Measurements from ENCODE around the gene BSDC1.

BSDC1 gene

GRCh38 chr1:32332290-32333079 lies 61.8 kb downstream of the BSDC1 start:
- Histone ChIP-seq H3K36me3 (ENCODE audit: control insufficient read depth, insufficient read depth, low read length) (peaks cover 55% of the 10 kb centered on the region), H3K27ac (ENCODE audit: insufficient read depth, low read length, poor library complexity, severe bottlenecking) (no peak overlapping the region), H3K4me1 (ENCODE audit: control insufficient read depth, insufficient read depth, low read length, poor library complexity, severe bottlenecking) (peaks cover 22% of the 10 kb centered on the region)

GRCh38 chr1:32331549-32331948 lies 62.7 kb downstream of the BSDC1 start:
- Histone ChIP-seq H3K4me1 (ENCODE audit: control insufficient read depth, insufficient read depth, low read length, poor library complexity, severe bottlenecking) (peaks cover 12% of the 10 kb centered on the region), H3K4me3 (ENCODE audit: insufficient read depth, low read depth, low read length, poor library complexity, severe bottlenecking) (no peak overlapping the region), H3K27ac (ENCODE audit: insufficient read depth, low read length, poor library complexity, severe bottlenecking) (no peak overlapping the region), H3K36me3 (ENCODE audit: control insufficient read depth, insufficient read depth, low read length) (peaks cover 64% of the 10 kb centered on the region), H3K9me3 (ENCODE audit: control insufficient read depth, low read length) (no peaks in the 10 kb centered on the region), H3K27me3 (replicated peaks; ENCODE audit: control insufficient read depth, insufficient read depth, low read length, poor library complexity, severe bottlenecking) (no peaks in the 10 kb centered on the region)
- DNase-seq, result no peak

More at GRCh38 chr1:32332290-32333079, 61.8 kb downstream of the BSDC1 start:
- Histone ChIP-seq H3K4me3 (ENCODE audit: insufficient read depth, low read depth, low read length, poor library complexity, severe bottlenecking) (no peak overlapping the region), H3K9me3 (ENCODE audit: control insufficient read depth, low read length) (no peaks in the 10 kb centered on the region), H3K27me3 (replicated peaks; ENCODE audit: control insufficient read depth, insufficient read depth, low read length, poor library complexity, severe bottlenecking) (no peaks in the 10 kb centered on the region)
- no peak for DNase-seq

- peaks cover 8% of the 10 kb centered on the region for H3K4me1 ChIP-seq (ENCODE audit: control insufficient read depth, insufficient read depth, low read length, poor library complexity, severe bottlenecking)
- no peak overlapping the region for H3K4me3 ChIP-seq (ENCODE audit: insufficient read depth, low read depth, low read length, poor library complexity, severe bottlenecking)
- DNase-seq, result no peak
- peaks cover 68% of the 10 kb centered on the region for H3K36me3 ChIP-seq (ENCODE audit: control insufficient read depth, insufficient read depth, low read length)
- H3K27ac ChIP-seq (ENCODE audit: insufficient read depth, low read length, poor library complexity, severe bottlenecking), result no peak overlapping the region
- H3K27me3 ChIP-seq (replicated peaks; ENCODE audit: control insufficient read depth, insufficient read depth, low read length, poor library complexity, severe bottlenecking), result no peaks in the 10 kb centered on the region
- H3K9me3 ChIP-seq (ENCODE audit: control insufficient read depth, low read length), result no peaks in the 10 kb centered on the region
Measured at GRCh38 chr1:32330558-32331151, 63.6 kb downstream of the BSDC1 start.

GRCh38 chr1:32329931-32330466 lies 64.2 kb downstream of the BSDC1 start:
- peaks cover 71% of the 10 kb centered on the region for H3K36me3 ChIP-seq (ENCODE audit: control insufficient read depth, insufficient read depth, low read length)
- H3K4me3 ChIP-seq (ENCODE audit: insufficient read depth, low read depth, low read length, poor library complexity, severe bottlenecking), result no peak overlapping the region
- no peaks in the 10 kb centered on the region for H3K9me3 ChIP-seq (ENCODE audit: control insufficient read depth, low read length)
- no peak for DNase-seq
- peaks cover 7% of the 10 kb centered on the region for H3K4me1 ChIP-seq (ENCODE audit: control insufficient read depth, insufficient read depth, low read length, poor library complexity, severe bottlenecking)
- H3K27ac ChIP-seq (ENCODE audit: insufficient read depth, low read length, poor library complexity, severe bottlenecking), result no peak overlapping the region
- no peaks in the 10 kb centered on the region for H3K27me3 ChIP-seq (replicated peaks; ENCODE audit: control insufficient read depth, insufficient read depth, low read length, poor library complexity, severe bottlenecking)

- Histone ChIP-seq H3K27me3 (replicated peaks; ENCODE audit: control insufficient read depth, insufficient read depth, low read length, poor library complexity, severe bottlenecking) (no peaks in the 10 kb centered on the region), H3K9me3 (ENCODE audit: control insufficient read depth, low read length) (no peaks in the 10 kb centered on the region), H3K4me3 (ENCODE audit: insufficient read depth, low read depth, low read length, poor library complexity, severe bottlenecking) (no peak overlapping the region), H3K4me1 (ENCODE audit: control insufficient read depth, insufficient read depth, low read length, poor library complexity, severe bottlenecking) (peaks cover 13% of the 10 kb centered on the region), H3K36me3 (ENCODE audit: control insufficient read depth, insufficient read depth, low read length) (peaks cover 67% of the 10 kb centered on the region), H3K27ac (ENCODE audit: insufficient read depth, low read length, poor library complexity, severe bottlenecking) (no peak overlapping the region)
- DNase-seq, result no peak
Measured at GRCh38 chr1:32327204-32327603, 67.0 kb downstream of the BSDC1 start.

GRCh38 chr1:32321712-32322291 lies 72.4 kb downstream of the BSDC1 start:
- DNase-seq, result peak in 1 of 3 donors; percentile 24
- Histone ChIP-seq H3K27ac (ENCODE audit: insufficient read depth, low read length, poor library complexity, severe bottlenecking) (peak overlapping the region; percentile 20), H3K4me3 (ENCODE audit: insufficient read depth, low read depth, low read length, poor library complexity, severe bottlenecking) (no peak overlapping the region), H3K9me3 (ENCODE audit: control insufficient read depth, low read length) (no peaks in the 10 kb centered on the region), H3K27me3 (replicated peaks; ENCODE audit: control insufficient read depth, insufficient read depth, low read length, poor library complexity, severe bottlenecking) (no peaks in the 10 kb centered on the region), H3K4me1 (ENCODE audit: control insufficient read depth, insufficient read depth, low read length, poor library complexity, severe bottlenecking) (peaks cover 31% of the 10 kb centered on the region), H3K36me3 (ENCODE audit: control insufficient read depth, insufficient read depth, low read length) (peaks cover 30% of the 10 kb centered on the region)

- Histone ChIP-seq H3K4me3 (ENCODE audit: insufficient read depth, low read depth, low read length, poor library complexity, severe bottlenecking) (no peak overlapping the region), H3K36me3 (ENCODE audit: control insufficient read depth, insufficient read depth, low read length) (peaks cover 23% of the 10 kb centered on the region), H3K4me1 (ENCODE audit: control insufficient read depth, insufficient read depth, low read length, poor library complexity, severe bottlenecking) (peaks cover 29% of the 10 kb centered on the region), H3K27ac (ENCODE audit: insufficient read depth, low read length, poor library complexity, severe bottlenecking) (no peak overlapping the region), H3K27me3 (replicated peaks; ENCODE audit: control insufficient read depth, insufficient read depth, low read length, poor library complexity, severe bottlenecking) (no peaks in the 10 kb centered on the region), H3K9me3 (ENCODE audit: control insufficient read depth, low read length) (no peaks in the 10 kb centered on the region)
- no peak for DNase-seq
Measured at GRCh38 chr1:32318127-32318869, 75.9 kb downstream of the BSDC1 start.

- Histone ChIP-seq H3K36me3 (ENCODE audit: control insufficient read depth, insufficient read depth, low read length) (peaks cover 24% of the 10 kb centered on the region), H3K4me1 (ENCODE audit: control insufficient read depth, insufficient read depth, low read length, poor library complexity, severe bottlenecking) (peaks cover 15% of the 10 kb centered on the region), H3K27ac (ENCODE audit: insufficient read depth, low read length, poor library complexity, severe bottlenecking) (no peak overlapping the region), H3K27me3 (replicated peaks; ENCODE audit: control insufficient read depth, insufficient read depth, low read length, poor library complexity, severe bottlenecking) (no peaks in the 10 kb centered on the region), H3K9me3 (ENCODE audit: control insufficient read depth, low read length) (no peaks in the 10 kb centered on the region), H3K4me3 (ENCODE audit: insufficient read depth, low read depth, low read length, poor library complexity, severe bottlenecking) (no peak overlapping the region)
- no peak for DNase-seq
Measured at GRCh38 chr1:32316903-32317277, 77.4 kb downstream of the BSDC1 start.
